Cardiac septum (tissue), 1 donor: Measurements from ENCODE around the gene IL20. TPM values are rescaled to one million over a fixed set of nuclear protein-coding genes. Genes with fewer than 3 reads are reported as not detected.
A peak's percentile ranks its signal among the peaks of the same experiment; 100 is the strongest.

ENCODE experiments used
- DNase-seq: peaks from one replicate; pipeline ENCODE4 v3.0.0-alpha.2; 2020; ENCODE audit warnings: low spot score
- intact Hi-C: fragments of 100-400 bp; cut with DNase I; formaldehyde crosslinking; loops from one replicate; pipeline ENCODE4 v1.14.0; 2022
- total RNA-seq: library from RNA; stranded (reverse); fragmentation: NEBNext Ultra II Directional; extraction: Animal tissue kit (Norgen Biotek cat#: 25700); gene quantifications from one replicate; pipeline ENCODE4 v1.2.1, GENCODE V29; 2021
- donor health status: DM: no; HTN: no; CAD: no.

The IL20 gene
- total RNA-seq, 1 donor from 2014 or later = not detected

GRCh38 chr1:206898089-206898914 lies 32.9 kb downstream of the IL20 start:
- no peak for DNase-seq
- intact Hi-C loops = no loop called here

GRCh38 chr1:206898915-206899431 lies 33.5 kb downstream of the IL20 start:
- intact Hi-C loops = no loop called here
- DNase-seq = no peak

GRCh38 chr1:206899717-206900116 lies 34.3 kb downstream of the IL20 start:
- no peak for DNase-seq
- intact Hi-C loops = no loop called here

GRCh38 chr1:206900149-206900548 lies 34.7 kb downstream of the IL20 start:
- intact Hi-C loops = no loop called here
- DNase-seq = no peak

GRCh38 chr1:206901944-206902343 lies 36.5 kb downstream of the IL20 start:
- intact Hi-C loops = no loop called here
- DNase-seq = no peak

GRCh38 chr1:206902702-206903101 lies 37.3 kb downstream of the IL20 start:
- intact Hi-C loops = no loop called here
- DNase-seq = no peak

- intact Hi-C loops = no loop called here
Measured at GRCh38 chr1:206903687-206904086, 38.3 kb downstream of the IL20 start.

GRCh38 chr1:206904423-206905142 lies 39.2 kb downstream of the IL20 start:
- intact Hi-C loops = no loop called here

More at GRCh38 chr1:206903687-206904086, 38.3 kb downstream of the IL20 start:
- no peak for DNase-seq

GRCh38 chr1:206905295-206906164 lies 40.1 kb downstream of the IL20 start:
- intact Hi-C loops = no loop called here
- DNase-seq = no peak

More at GRCh38 chr1:206904423-206905142, 39.2 kb downstream of the IL20 start:
- DNase-seq = no peak

- intact Hi-C loops = no loop called here
- peak; percentile 73 for DNase-seq
Measured at GRCh38 chr1:206907304-206907991, 42.0 kb downstream of the IL20 start.

GRCh38 chr1:206908038-206908437 lies 42.6 kb downstream of the IL20 start:
- intact Hi-C loops = no loop called here
- peak; percentile 44 for DNase-seq

- intact Hi-C loops = loop anchor here (1.0 kb wide), 1 partner anchor 183 kb away; no protein-coding TSS in a partner anchor
- DNase-seq = no peak
Measured at GRCh38 chr1:206909161-206909882, 43.9 kb downstream of the IL20 start.

GRCh38 chr1:206909883-206910318 lies 44.5 kb downstream of the IL20 start:
- intact Hi-C loops = loop anchor here (1.0 to 5.0 kb wide), 4 partner anchors 45 to 418 kb away; partner anchors contain the start of gene IL20
- DNase-seq = no peak

- intact Hi-C loops = loop anchor here (2.0 to 5.0 kb wide), 3 partner anchors 46 to 419 kb away; partner anchors contain the start of gene IL20
- DNase-seq = no peak
Measured at GRCh38 chr1:206911064-206911663, 45.7 kb downstream of the IL20 start.

- intact Hi-C loops = loop anchor here (2.0 to 5.0 kb wide), 3 partner anchors 278 to 420 kb away; partner anchors contain the start of gene DYRK3
- no peak for DNase-seq
Measured at GRCh38 chr1:206912445-206913095, 47.1 kb downstream of the IL20 start.

GRCh38 chr1:206913766-206914537 lies 48.5 kb downstream of the IL20 start:
- intact Hi-C loops = loop anchor here (2.0 to 5.0 kb wide), 3 partner anchors 279 to 422 kb away; partner anchors contain the start of gene DYRK3
- no peak for DNase-seq
